SK-N-SH (cell line): ENCODE results near the gene EPB41L4B. TPM values are rescaled to one million over a fixed set of nuclear protein-coding genes. Genes with fewer than 3 reads are reported as not detected.

ENCODE experiments used
- CTCF ChIA-PET: fragments of 300-600, 350-600 bp; formaldehyde crosslinking; extraction: SDS; loops from one replicate; lab custom pipeline; 2021; lab: Yijun Ruan, JAX
- POLR2A ChIA-PET: fragments of 350-600 bp; sonication (Branson Sonifier 250); formaldehyde crosslinking; extraction: SDS; loops from one replicate; lab custom pipeline; 2020; ENCODE audit warnings: antibody characterized with exemption, inconsistent platforms; lab: Yijun Ruan, JAX
- DNase-seq: peaks from one replicate; pipeline ENCODE4 v3.0.0; 2012
- H2AFZ ChIP-seq: fragments of 200-600 bp; sonication (generic); 2 replicates; pipeline ENCODE4 v1.8.1; 2016; ENCODE audit warnings: antibody characterized with exemption, mild to moderate bottlenecking, low read depth
- H3F3A ChIP-seq: fragments of 200-600 bp; sonication (generic); replicated peaks from 2 replicates; pipeline ENCODE3; 2016; ENCODE audit warnings: antibody characterized with exemption, mild to moderate bottlenecking; ENCODE audit not compliant: insufficient read depth
- H3K27ac ChIP-seq, 2 experiments: fragments of 200-500 bp in 1 of 2; fragments of 200-600 bp in 1 of 2; sonication (Bioruptor generic) in 1 of 2; sonication (generic), shearing (Covaris generic) in 1 of 2; 2 replicates each; pipeline versions ENCODE4 v1.5.1 to v1.6.1; 2014 to 2016; ENCODE audit warnings: low read depth in 2 of 2, inconsistent platforms in 1 of 2, low read length in 1 of 2, mild to moderate bottlenecking in 1 of 2, mixed read lengths in 1 of 2
- H3K27me3 ChIP-seq: fragments of 200-600 bp; sonication (generic), shearing (Covaris generic); 2 replicates; pipeline ENCODE4 v1.6.1; 2016; ENCODE audit warnings: mixed run types; ENCODE audit not compliant: insufficient read depth
- H3K36me3 ChIP-seq, 2 experiments: fragments of 200-500 bp in 1 of 2; fragments of 200-600 bp in 1 of 2; sonication (Bioruptor generic) in 1 of 2; sonication (generic) in 1 of 2; replicated peaks in 1 of 2; 2 replicates each; pipeline versions ENCODE3 to v1.5.1; 2014 to 2016; ENCODE audit warnings: low read length in 1 of 2, mild to moderate bottlenecking in 1 of 2; ENCODE audit not compliant: insufficient read depth in 2 of 2, control insufficient read depth in 1 of 2
- H3K4me1 ChIP-seq, 2 experiments: fragments of 200-500 bp in 1 of 2; fragments of 200-600 bp in 1 of 2; sonication (Bioruptor generic) in 1 of 2; sonication (generic), shearing (Covaris generic) in 1 of 2; 2 replicates each; pipeline versions ENCODE4 v1.5.1 to v1.6.1; 2014 to 2016; ENCODE audit warnings: low read depth in 1 of 2, low read length in 1 of 2, mixed run types in 1 of 2; ENCODE audit not compliant: insufficient read depth in 2 of 2, control insufficient read depth in 1 of 2
- H3K4me2 ChIP-seq: fragments of 200-600 bp; sonication (generic), shearing (Covaris generic); 2 replicates; pipeline ENCODE4 v1.6.1; 2017; ENCODE audit warnings: mixed run types
- H3K4me3 ChIP-seq, 2 experiments: fragments of 200-500 bp in 1 of 2; fragments of 200-600 bp in 1 of 2; sonication (Bioruptor generic) in 1 of 2; sonication (generic), shearing (Covaris generic) in 1 of 2; 2 replicates each; pipeline versions ENCODE4 v1.5.1 to v1.8.1; 2014 to 2016; ENCODE audit warnings: low read depth in 2 of 2, inconsistent platforms in 1 of 2, low read length in 1 of 2, mild to moderate bottlenecking in 1 of 2, mixed read lengths in 1 of 2, moderate library complexity in 1 of 2
- H3K79me2 ChIP-seq: fragments of 200-600 bp; sonication (generic); 2 replicates; pipeline ENCODE4 v1.8.1; 2017; ENCODE audit warnings: mild to moderate bottlenecking; ENCODE audit not compliant: insufficient read depth
- H3K9ac ChIP-seq: fragments of 200-600 bp; sonication (generic); 2 replicates; pipeline ENCODE4 v1.6.1; 2017; ENCODE audit warnings: mixed run types
- H3K9me2 ChIP-seq: fragments of 200-600 bp; sonication (generic); 2 replicates; pipeline ENCODE4 v1.6.1; 2017; ENCODE audit warnings: mixed run types
- H3K9me3 ChIP-seq: fragments of 200-600 bp; sonication (generic); 2 replicates; pipeline ENCODE4 v1.6.1; 2017; ENCODE audit warnings: mixed run types, mild to moderate bottlenecking, moderate library complexity
- H4K20me1 ChIP-seq: fragments of 200-600 bp; sonication (generic); 2 replicates; pipeline ENCODE4 v1.6.1; 2017; ENCODE audit warnings: mild to moderate bottlenecking, mixed run types; ENCODE audit not compliant: insufficient read depth
- CHD2 ChIP-seq: fragments of 150-350 bp; IDR thresholded peaks from 2 replicates; pipeline ENCODE4 v1.6.1; 2018; ENCODE audit warnings: low read length; ENCODE audit not compliant: partially characterized antibody
- CTCF ChIP-seq: fragments of 200-600 bp; sonication (generic); IDR thresholded peaks from 2 replicates; pipeline ENCODE4 v1.6.1; 2017; ENCODE audit warnings: antibody characterized with exemption, mild to moderate bottlenecking, moderate library complexity
- ELF1 ChIP-seq: IDR thresholded peaks from 2 replicates; pipeline ENCODE4 v1.4.0; 2012
- EP300 ChIP-seq, 2 experiments: IDR thresholded peaks; 2 replicates each; pipeline versions ENCODE4 v1.4.0 to v1.6.1; 2012; ENCODE audit warnings: borderline replicate concordance in 1 of 2, low read depth in 1 of 2, low read length in 1 of 2
- FOSL2 ChIP-seq: IDR thresholded peaks from 2 replicates; pipeline ENCODE4 v1.4.0; 2012; ENCODE audit warnings: low read depth, mild to moderate bottlenecking, moderate library complexity, borderline replicate concordance
- FOXJ3 ChIP-seq: sonication (generic); formaldehyde crosslinking; IDR thresholded peaks from 2 replicates; pipeline ENCODE4 v1.5.1; 2020; ENCODE audit warnings: mild to moderate bottlenecking, missing genetic modification reagents
- GABPA ChIP-seq: IDR thresholded peaks from 2 replicates; pipeline ENCODE4 v1.4.0; 2012; ENCODE audit warnings: low read depth, mild to moderate bottlenecking
- GATA2 ChIP-seq: sonication (generic); formaldehyde crosslinking; IDR thresholded peaks from 2 replicates; pipeline ENCODE4 v1.5.0; 2020; ENCODE audit warnings: mild to moderate bottlenecking, missing genetic modification reagents
- IRF3 ChIP-seq: fragments of 150-350 bp; IDR thresholded peaks from 2 replicates; pipeline ENCODE4 v1.6.1; 2016; ENCODE audit warnings: mild to moderate bottlenecking, low read depth, low read length
- JUND ChIP-seq: IDR thresholded peaks from 2 replicates; pipeline ENCODE4 v1.4.0; 2012
- MAX ChIP-seq: IDR thresholded peaks from 2 replicates; pipeline ENCODE4 v1.4.0; 2012; ENCODE audit warnings: low read depth
- MEF2A ChIP-seq: IDR thresholded peaks from 2 replicates; pipeline ENCODE4 v1.4.0; 2012; ENCODE audit warnings: low read depth, borderline replicate concordance
- NRF1 ChIP-seq: IDR thresholded peaks from 2 replicates; pipeline ENCODE4 v1.6.1; 2012; ENCODE audit warnings: low read depth, mild to moderate bottlenecking, low read length
- RCOR1 ChIP-seq: fragments of 150-350 bp; IDR thresholded peaks from 2 replicates; pipeline ENCODE4 v1.6.1; 2017; ENCODE audit warnings: antibody characterized with exemption, low read length
- REST ChIP-seq: IDR thresholded peaks from 2 replicates; pipeline ENCODE4 v1.6.1; 2012; ENCODE audit warnings: mild to moderate bottlenecking, low read depth, low read length, moderate library complexity
- SMC3 ChIP-seq: IDR thresholded peaks from 2 replicates; pipeline ENCODE4 v1.6.1; 2012; ENCODE audit warnings: low read depth, low read length, improper control_type of control experiment
- TAF1 ChIP-seq: IDR thresholded peaks from 2 replicates; pipeline ENCODE4 v1.6.1; 2012; ENCODE audit warnings: low read depth, mild to moderate bottlenecking, low read length, moderate library complexity, borderline replicate concordance
- TCF12 ChIP-seq: IDR thresholded peaks from 2 replicates; pipeline ENCODE4 v1.4.0; 2012
- USF2 ChIP-seq: fragments of 150-350 bp; IDR thresholded peaks from 2 replicates; pipeline ENCODE4 v1.6.1; 2017; ENCODE audit warnings: antibody characterized with exemption, low read length, low read depth, borderline replicate concordance
- YY1 ChIP-seq: IDR thresholded peaks from 2 replicates; pipeline ENCODE4 v1.4.0; 2012; ENCODE audit warnings: low read depth, mild to moderate bottlenecking
- WGBS: methylation state at CpG from one replicate; pipeline ENCODE4 v1.1.6; 2017; ENCODE audit warnings: low lambda C conversion rate; 5-methylcytosine and 5-hydroxymethylcytosine counted together
- polyA plus RNA-seq, 3 experiments: library from polyadenylated mRNA; depleted of rRNA; stranded (reverse); fragments of >200 nt; gene quantifications; 2 replicates each; pipeline ENCODE4 v1.2.3, GENCODE V29; 2012

The EPB41L4B gene
- polyA plus RNA-seq, 1 of the 3 experiments (the other 2 are of a cell fraction), result 0.59 TPM

GRCh38 chr9:109325089-109325488 is 4.2 kb upstream of the EPB41L4B start (continued):
- no peak for TF ChIP-seq CTCF
- TF ChIP-seq MAX, result no peak
- TF ChIP-seq YY1, result no peak
- TF ChIP-seq USF2, result no peak

GRCh38 chr9:109323771-109324170 is 2.9 kb upstream of the EPB41L4B start:
- H4K20me1 ChIP-seq, result no peaks in the 10 kb centered on the region
- DNase-seq, result no peak

More at GRCh38 chr9:109323771-109324170, 2.9 kb upstream of the EPB41L4B start:
- H3K9me3 ChIP-seq, result no peaks in the 10 kb centered on the region
- H3K4me3 ChIP-seq, result no peak overlapping the region
- no peak overlapping the region for H2AFZ ChIP-seq
- H3F3A ChIP-seq, result peaks cover under 1% of the 10 kb centered on the region
- peaks cover 0 to 11% of the 10 kb centered on the region in 2 experiments; a peak in 1 of 4 replicates for H3K4me1 ChIP-seq
- POLR2A ChIA-PET, result no interaction called here
- no peak overlapping the region for H3K27ac ChIP-seq
- no peaks in the 10 kb centered on the region for H3K79me2 ChIP-seq
- TF ChIP-seq MEF2A (no peak), REST (no peak), SMC3 (no peak), EP300 (IDR thresholded peaks at IDR 0.05; ENCODE audit: borderline replicate concordance in 1 of 2, low read depth in 1 of 2, low read length in 1 of 2) (no peak), GATA2 (CRISPR knock-in tag) (no peak), TAF1 (no peak), NRF1 (no peak), FOXJ3 (CRISPR knock-in tag) (no peak), CHD2 (no peak), YY1 (no peak), ELF1 (no peak), IRF3 (no peak), RCOR1 (no peak), JUND (no peak), FOSL2 (no peak), GABPA (no peak), USF2 (no peak), TCF12 (no peak)
- TF ChIP-seq, all 33 proteins: peak for 0
- Histone ChIP-seq H3K9me2 (no peaks in the 10 kb centered on the region), H3K4me2 (no peak overlapping the region), H3K9ac (no peak overlapping the region), H3K36me3 (no peaks in the 10 kb centered on the region), H3K27me3 (peaks cover 6% of the 10 kb centered on the region; the same call in 1 of the 2 replicates)
- CTCF ChIA-PET, result no interaction called here
- WGBS, result 50% methylated on average over 3 of the region's 3 CpGs
